ENCODE measurements around the gene PADI2.

Gene PADI2

DNA sequence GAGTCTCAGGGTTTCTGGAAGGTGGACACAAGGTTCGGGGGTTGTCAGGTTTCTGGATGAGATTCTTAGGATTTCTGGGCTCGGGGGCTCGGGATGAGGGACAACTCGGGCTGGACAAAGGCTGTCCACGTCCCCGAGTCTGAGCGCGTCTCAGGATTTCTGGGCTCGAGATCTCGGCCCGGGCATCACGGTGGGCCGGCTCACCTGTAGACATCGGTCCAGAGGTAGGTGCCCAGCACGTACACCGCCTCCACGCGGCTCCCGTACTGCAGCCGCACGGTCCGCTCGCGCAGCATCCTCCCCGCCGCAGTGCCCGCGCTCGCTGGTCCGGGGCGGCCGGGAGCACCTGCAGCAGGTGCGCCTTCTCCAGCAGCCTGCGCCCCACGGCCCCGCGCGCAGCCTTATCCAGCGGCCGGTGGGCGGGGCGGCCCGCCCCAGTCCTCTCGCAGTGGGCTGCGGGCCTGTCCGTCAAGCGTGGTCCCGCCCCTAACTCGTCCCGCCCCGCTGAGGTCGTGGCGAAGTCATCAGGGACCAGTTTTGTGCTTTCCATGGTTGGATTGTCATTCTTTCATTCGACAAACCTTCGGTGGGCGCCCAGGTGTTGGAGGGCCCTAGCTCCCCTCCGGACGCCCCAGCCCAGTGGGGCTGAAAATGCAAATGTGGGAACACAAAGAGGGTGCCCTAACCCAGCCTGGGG is at the start of gene PADI2:
PADI2 (minus strand) TSS at position 376 of the 697 bp plus-strand sequence; CDS start at position 296, 80 bp downstream.
- in situ Hi-C loops (cut with MboI; ENCODE audit: low sequenced_read_pairs) = no loop called here

DNA sequence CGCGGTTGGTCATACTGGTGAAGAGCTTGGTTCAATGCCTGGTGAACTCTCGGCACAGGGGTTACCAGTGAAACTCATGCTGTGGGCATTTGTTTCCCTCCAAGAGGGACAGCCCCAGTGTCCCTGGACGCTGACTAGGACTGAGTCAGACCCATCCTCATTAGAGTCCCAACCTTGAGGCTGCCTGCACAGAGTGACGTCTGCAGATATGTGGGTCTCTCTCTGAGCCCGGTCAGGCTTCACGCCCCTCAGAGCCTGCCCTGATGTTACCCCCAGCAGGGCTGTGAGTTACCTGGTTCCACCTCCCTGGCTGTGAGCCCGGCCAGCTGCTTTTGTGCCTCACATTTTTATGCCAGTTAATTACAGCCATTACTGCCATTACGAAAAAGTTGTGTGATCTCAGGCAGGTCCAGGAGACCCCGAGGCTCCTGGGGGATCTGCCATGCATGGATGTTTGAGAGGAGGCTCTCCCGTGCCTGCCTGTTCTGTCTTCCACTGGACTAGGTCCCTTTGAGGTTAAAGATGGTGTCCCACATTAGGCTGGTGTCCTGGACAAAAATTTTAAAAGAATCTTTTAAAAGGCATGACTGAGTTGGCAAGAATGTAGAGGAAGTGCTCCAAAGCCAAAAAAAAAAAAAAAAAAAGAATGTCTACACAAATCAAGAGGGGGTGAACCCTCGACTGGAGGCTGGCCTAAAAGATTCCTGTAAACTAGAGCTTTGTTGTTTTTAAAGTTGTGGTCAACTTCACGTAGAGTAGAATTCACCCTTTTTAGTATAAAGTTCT is 49.0 kb upstream of the PADI2 start:
- in situ Hi-C loops (cut with MboI; ENCODE audit: low sequenced_read_pairs) = no loop called here

DNA sequence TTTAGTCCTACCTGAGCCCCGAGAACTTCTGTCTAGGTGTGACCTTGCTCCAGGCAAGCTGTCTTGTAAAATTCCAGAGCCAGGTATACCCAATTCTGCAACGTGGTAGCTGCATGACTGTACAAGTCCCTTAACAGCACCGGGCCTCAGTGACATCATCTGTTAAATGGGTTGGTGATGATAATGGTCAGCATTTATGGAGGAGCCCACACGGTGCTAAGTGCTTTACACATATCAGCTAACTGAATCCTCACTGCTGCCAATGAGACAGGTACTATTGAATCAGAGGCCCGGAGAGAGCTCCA is 48.5 kb upstream of the PADI2 start:
- in situ Hi-C loops (cut with MboI; ENCODE audit: low sequenced_read_pairs) = no loop called here

DNA sequence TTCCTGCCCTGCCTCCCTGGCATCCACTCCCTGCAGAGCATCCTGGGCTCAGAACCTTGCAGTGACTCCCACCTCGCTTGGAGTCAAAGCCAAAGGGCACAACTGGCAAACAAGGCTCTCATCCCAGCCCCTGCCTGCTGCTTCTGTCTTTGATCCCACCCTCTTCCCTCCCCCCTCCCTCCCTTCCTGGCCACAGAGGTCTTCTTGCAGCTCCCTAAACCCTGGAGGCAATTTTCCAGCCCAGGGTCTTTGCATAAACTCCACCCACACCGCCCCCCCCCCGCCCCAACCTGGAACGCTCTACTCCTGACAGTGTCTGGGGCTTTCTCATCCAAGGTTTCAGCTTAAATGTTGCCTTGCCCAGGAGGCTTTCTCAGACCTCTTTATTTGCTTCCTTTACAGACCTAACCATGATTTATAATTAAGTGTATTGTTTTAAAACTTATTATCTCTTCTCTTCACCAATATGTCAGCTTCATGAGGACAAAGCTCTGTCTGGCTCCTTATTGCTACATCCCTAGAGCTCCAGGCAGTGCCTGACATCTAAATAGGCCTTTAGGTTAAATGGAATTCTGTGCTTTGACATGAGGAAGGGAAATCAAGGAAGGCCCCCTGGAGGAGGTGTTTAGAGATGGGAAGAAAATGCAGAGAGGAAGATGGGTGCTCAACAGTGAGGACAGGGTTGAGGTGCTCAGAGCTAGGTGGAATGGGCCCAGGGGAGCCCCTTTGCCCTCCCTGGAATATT is 48.0 kb upstream of the PADI2 start:
- in situ Hi-C loops (cut with MboI; ENCODE audit: low sequenced_read_pairs) = no loop called here

DNA sequence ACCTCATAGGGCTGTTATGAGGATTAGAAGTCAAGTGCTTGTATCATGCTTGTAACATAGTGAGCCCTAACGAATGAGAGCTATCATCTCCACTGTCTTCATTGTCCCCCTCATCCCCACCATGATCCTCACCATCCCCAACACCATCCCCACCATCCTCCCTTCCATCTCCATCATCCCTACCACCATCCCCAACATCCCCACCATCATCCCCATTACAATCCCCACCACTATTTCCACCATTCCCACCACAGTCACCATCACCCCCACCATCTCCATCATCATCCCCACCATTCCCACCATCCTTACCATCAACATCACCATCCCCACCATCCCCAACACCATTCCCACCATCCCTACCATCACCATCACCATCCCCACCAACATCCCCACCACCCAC is 46.6 kb upstream of the PADI2 start:
- in situ Hi-C loops (cut with MboI; ENCODE audit: low sequenced_read_pairs) = no loop called here

DNA sequence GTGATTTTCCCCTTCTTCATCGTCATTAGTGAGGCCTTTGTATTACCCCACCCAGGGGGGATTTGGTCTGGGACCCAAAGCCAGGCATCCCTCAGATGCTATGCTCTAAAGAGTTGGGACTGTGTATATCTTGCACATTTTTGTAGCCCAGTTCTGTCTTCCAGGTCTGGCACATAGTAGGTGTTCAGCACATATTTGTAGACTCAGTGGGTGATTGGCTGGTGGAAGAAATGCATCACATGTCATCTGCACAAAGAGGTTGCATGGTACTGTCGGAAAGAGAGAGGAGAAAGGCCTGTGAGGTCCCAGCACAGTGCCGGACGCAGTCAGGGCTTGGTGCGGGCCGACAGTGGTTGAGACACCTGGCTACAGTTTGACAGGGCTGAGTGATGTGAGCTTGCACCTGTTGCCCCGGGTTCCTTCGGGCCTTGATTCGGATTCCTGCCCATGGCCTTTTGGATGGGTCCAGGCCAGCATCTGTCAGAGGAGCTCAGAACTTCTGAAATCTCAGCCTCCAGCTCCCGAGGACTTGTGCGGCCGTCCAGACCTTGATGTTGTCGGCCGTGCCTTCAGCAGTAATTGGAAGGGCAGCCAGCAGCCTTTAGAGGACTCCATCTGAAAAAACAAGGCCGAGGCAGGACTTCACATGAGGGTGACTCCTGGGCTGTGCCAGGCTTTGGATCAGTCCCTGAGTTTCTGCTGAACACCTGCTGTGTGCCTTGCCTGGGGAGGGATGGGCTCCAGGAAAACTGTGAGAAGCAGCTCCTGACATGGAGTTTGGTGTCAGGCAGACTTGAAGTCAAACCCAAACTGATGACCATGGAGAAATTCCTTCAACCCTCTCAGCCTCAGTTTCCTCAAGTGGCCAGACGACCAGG is 44.8 kb upstream of the PADI2 start:
- in situ Hi-C loops (cut with MboI; ENCODE audit: low sequenced_read_pairs) = no loop called here

DNA sequence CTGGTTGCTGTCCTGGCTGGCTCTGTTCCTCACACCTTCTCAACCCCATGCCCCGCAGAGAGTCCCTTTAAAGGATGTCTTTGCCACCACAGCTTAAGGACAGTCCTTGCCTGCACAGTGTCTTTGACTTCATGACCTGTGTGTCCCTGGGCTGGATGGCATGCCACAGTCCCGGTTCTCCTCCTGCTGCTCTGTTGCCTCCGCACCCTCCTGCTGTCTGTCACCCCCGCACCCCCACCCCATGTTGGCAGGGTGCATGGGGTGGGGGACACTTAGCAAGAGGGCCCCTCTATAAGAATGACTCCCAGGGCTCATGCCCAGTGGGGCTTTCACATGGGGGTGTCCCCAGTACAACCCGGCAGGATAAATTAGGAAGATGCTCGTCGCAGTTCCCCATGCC is 44.1 kb upstream of the PADI2 start:
- in situ Hi-C loops (cut with MboI; ENCODE audit: low sequenced_read_pairs) = no loop called here

DNA sequence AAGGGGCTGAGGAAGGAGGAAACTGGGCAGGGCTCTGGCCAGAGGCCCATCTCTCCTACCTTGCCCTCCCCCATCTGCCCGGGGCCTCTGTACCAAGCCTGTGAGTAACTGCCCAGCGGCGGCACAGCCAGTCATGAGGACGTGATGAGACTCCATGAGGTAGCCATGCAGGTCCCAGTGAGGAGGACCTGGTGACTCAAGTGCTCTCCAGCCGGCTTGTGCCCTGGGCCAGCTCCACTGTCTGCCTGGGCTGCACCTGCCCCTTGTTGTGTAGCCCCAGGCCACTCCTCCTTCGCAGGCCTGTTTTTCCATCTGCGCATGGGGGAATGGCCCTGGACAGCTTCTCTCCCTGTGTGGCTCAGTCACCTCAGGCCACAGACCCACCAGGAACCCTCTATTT is 43.7 kb upstream of the PADI2 start:
- in situ Hi-C loops (cut with MboI; ENCODE audit: low sequenced_read_pairs) = no loop called here

DNA sequence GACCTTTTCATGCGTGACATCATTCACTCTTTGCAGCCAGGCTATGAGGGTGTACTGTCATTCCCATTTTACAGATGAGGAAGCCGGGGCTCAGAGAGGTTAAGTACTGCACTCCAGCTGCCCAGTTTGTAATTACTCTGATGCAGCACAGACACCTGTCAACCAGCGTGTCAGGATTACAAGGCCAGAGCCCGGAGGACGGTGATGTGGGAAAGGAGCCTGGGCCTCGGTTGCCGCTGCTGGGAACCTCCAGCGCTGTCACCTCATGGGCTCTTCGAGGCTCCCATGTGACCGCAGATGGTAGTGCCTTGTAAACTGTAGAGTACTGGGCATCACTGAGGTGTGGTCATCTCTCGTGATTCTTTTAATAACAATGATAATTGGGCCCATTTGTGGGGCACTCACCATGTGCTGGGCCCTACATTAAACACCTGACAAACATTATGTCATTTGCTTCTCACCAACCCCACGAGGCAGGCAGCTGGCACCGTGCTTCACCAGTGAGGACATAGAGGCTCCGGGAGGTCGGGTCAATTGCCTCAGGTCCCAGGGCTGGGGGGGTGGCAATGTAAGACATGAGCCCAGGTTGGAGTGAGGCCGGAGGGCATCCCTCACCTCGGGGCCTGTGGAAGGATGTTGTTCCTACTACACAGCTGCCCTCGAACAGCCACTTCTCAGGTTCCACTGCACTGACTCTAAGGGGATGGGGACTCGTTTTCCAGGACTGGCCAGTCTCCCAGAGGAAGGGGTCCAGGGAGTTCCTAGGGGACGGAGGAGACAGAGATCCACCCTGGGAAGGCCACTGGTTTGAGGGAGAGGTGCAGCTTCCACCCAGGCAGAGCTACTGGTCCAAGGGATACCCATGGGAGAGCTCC is 42.9 kb upstream of the PADI2 start:
- in situ Hi-C loops (cut with MboI; ENCODE audit: low sequenced_read_pairs) = no loop called here

DNA sequence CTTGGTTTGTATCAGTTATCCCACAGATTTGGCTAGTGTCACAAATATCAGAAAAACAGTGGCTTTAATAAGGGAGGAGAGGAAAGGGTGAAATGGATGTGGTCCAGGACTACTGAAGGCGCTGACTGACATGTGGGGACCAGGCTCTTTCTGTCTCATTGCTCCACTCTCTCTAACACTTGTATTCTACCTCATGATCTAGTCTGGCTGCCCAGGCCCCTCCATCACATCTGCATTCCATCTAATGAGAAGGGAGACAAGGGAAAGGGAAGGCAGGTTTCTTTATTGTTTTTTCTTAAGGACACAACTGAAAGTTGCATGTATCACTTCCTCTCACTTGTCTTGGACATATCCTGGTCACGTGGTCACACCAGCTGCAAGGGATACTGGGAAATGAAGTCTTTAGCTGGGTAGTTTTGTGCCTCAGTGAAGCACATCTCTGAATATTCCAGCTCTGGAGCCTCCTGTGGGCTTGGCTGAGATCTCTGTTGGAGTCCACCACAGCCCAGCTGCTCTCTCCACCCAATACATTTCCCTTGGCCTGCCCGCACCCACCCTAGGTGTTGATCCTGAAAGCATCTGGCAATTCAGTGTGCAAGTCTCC is 42.0 kb upstream of the PADI2 start:
- in situ Hi-C loops (cut with MboI; ENCODE audit: low sequenced_read_pairs) = no loop called here

DNA sequence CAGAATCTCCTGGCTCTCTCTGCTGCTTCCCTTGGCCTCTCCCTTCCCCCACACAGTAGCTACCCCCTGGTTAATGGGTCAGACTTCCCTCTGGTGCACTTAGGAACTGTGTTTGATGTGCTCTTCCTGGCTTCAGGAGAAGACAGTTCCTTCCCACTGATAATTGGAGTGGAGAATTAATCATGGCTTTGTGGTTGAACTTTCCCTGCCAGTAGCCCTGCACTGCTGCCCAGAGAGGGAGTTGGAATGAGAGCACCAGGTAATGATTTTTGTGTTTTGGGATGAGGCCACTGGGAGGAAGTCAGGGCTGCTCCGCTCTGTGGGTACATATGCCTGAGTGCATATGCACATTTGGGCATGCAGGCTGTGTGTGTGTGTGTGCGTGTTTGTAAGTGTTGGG is 39.7 kb upstream of the PADI2 start:
- in situ Hi-C loops (cut with MboI; ENCODE audit: low sequenced_read_pairs) = no loop called here

DNA sequence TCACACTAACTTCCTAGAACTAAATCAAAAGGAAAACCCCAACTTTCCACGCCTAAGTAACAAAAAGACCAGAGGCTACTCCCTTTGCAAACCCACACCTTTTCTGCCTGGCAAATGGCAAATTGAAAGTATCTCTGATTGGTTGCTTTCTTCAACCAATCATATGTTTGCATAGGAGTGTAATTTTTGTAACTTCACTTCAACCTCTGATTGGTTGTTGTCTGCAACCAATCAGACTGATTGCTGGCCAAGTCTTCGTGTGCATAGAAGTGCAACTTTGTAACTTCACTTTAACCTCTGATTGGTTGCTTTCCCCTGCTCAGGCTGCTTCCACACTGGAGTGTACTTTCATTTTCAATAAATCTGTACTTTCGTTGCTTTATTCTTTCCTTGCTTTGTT is 36.9 kb upstream of the PADI2 start:
- in situ Hi-C loops (cut with MboI; ENCODE audit: low sequenced_read_pairs) = no loop called here

DNA sequence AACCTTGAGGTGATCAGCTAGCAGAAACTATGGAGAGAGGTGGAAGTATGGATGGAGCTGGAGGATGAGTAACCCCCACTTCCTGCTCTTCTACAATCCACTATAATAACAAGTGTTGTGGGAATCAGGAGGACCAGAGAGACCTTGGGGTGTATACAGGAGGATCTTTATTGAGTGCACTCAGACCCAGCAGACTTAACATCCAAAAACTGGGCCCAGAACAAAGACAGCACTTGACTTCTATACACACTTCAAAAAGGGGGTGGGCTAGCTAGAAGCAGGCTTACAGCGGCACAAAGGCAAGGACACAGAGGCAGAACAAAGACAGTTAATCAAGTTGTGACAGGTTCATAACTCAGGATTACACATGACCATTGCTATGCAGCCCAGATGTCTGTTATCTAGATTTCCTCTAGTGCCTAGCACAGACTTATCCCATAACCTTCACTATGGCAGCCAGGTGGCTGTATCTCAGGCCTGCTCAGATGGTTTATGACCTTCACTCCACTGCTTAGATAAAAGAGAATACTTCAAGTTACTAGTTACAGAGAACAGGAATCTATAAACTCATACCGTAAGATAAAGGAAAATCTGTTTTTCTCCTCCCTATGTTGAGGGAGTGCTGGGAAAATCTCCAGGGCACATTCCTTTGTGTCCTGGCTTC is 36.1 kb upstream of the PADI2 start:
- in situ Hi-C loops (cut with MboI; ENCODE audit: low sequenced_read_pairs) = no loop called here

DNA sequence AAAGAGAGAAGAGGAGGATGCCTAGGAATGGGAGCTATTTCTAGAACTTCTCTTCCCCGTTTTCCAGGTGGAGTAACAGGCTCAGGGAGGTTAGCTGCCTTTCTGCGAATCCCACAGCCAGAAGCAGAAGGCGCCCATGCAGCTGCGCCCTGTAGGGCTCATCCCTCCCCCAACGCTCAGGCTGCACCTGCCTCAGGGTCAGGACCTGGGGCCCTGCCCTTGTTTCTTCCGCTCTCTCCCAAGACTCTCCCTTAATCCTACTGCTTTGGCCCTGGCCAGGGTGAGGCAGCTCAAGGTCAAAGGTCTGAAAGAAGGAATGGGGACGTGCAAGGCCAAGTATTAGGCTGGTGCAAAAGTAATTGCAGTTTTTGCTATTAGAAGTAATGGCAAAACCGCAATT is 30.5 kb upstream of the PADI2 start:
- in situ Hi-C loops (cut with MboI; ENCODE audit: low sequenced_read_pairs) = no loop called here

DNA sequence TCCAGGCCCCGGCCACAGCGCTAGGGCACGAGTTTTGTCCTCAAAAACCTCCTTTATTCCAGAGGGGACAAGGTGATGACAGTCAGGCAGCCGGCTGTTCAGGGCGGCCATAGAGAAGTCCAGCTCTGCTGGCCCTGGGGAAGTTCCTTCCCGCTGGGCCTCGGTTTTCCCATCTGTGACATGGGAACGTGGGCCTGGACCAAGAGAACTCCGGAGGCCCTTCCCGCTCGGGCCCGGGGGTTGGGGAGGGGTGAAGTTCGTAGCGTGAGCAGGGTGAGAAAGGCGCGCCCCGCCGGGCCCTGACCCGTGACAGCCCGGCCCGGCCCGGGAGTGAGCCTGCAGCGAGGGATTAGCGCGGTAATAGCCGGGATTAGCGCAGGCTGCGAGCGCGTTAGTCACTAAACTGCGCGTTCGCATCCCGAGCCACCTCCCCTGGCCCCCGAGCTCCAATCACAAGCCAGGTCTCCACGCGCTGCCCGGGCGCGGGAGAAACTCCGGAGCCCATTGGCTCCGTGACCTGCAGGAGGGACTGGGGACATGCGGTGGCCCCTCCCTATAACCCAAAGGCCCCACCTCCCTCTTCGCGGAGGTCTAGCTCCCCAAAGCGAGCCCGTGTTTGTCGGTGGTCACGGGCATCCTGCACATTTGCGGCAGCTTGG is 29.8 kb upstream of the PADI2 start:
- in situ Hi-C loops (cut with MboI; ENCODE audit: low sequenced_read_pairs) = no loop called here

DNA sequence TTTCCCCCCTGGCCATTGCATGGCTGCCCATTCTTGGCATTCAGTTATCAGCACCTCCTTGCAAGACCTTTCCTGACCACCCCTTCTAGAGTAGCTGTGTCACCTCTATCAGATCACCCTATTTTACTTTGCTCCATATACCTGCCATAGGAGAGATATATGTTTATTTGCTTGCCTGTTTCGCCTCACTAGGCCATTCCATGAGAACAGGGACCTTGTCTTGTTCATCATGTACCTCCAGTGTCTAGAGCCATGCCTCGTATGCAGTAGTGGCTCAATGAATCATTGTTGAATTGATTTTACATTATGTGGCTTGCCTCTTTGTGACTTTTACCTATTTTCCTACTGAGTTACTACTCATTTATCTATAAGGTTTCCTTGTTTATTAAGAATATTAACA is 26.4 kb upstream of the PADI2 start:
- in situ Hi-C loops (cut with MboI; ENCODE audit: low sequenced_read_pairs) = no loop called here

DNA sequence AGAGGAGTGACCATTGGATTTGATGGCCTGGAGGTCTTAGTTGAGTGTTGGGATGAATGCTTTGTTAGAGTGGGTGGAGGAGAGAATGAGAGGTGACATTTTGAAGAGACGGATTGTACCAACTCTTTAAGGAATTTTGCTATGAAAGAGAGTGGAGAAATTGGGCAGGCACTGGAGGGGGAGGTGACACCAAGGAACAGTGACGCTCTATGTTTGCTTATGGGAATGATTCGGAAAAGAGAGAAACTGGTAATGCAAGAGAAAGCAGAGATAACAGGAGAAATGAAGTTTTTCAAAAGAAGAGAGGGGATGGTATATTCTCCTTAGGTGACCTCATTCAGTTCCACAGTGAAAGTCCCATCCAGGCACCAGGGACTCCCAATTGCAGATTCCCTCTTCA is 24.5 kb upstream of the PADI2 start:
- in situ Hi-C loops (cut with MboI; ENCODE audit: low sequenced_read_pairs) = no loop called here

DNA sequence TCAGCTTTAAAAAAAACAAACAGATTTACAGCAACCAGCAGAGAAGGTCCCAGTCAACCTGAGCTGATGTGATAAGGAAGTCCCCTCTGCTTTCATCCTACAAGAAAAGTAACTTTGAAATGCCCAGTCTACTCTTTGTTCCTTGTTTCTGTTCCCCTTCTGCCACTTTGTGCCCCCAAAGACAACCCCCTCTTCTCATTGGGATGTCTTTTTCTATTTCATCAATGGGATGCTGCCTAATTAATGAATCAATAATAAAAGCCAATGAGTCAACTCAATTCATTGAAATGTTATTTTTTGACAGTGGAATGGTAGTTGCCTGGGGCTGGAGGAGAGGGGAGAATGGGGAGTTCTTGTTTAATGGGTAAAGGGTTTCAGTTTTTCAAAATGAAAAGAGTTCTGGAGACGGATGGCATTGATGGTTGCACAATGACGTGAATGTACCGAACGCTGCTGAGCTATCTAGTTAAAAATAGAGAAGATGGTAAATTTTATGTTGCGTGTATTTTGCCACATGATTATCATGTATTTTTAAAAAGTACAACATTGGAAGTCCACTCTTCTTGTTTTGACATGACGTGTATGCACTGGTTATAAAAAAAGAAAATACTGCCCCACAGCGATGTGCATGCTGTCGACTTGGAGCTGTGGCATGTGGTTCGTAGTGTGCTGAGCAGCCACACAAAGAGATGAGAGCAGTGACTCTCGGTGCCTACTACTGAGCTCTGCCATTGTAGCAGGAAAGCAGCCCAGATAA is 22.4 kb upstream of the PADI2 start:
- in situ Hi-C loops (cut with MboI; ENCODE audit: low sequenced_read_pairs) = no loop called here

Measured in HL-60/S4 treated with phorbol 12-myristate 13-acetate at 8.2 ng/mL for 4 days and 3 days (cell line).